GM11168 (cell line): ENCODE measurements around the gene MKS1.

Experiments used
- in situ Hi-C: fragments of 300-500 bp; cut with MboI; formaldehyde crosslinking; loops from one replicate; pipeline ENCODE4 v1.12.0; 2022; ENCODE audit warnings: low sequenced_read_pairs; ENCODE audit not compliant: unreplicated experiment

The MKS1 gene

DNA sequence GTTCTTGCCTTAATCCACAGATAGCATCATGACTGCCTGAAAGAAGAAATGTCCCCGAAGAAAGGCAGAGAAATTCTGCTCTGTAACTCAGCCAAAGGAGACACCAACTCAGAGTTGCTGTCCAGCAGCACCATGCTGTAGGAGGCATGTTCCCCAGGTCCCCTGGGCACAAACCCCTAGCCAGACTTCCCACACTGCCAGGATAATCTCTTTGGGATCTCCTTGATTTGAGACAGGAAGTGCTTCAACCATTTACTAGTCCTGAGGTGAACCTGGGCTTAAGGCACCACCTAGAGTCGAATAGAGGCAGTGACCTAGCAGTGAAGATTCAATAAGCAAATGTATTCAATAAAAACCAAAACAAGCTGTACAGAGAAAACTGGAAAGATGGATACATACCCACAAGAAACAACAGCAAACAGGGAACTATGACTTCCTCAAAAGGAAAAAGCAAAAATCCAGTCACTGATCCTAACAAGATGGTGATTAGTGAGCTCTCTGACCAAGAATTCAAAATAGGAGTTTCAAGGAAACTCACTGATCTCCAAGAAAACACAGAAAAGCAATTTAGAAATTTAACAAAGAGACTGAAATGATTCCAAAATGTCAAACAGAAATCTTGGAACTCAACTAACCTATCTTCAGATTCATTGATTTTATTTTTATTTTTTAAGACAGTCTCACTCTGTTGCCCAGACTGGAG, 46.5 kb downstream of the MKS1 start:
- in situ Hi-C loops, result no loop called here

DNA sequence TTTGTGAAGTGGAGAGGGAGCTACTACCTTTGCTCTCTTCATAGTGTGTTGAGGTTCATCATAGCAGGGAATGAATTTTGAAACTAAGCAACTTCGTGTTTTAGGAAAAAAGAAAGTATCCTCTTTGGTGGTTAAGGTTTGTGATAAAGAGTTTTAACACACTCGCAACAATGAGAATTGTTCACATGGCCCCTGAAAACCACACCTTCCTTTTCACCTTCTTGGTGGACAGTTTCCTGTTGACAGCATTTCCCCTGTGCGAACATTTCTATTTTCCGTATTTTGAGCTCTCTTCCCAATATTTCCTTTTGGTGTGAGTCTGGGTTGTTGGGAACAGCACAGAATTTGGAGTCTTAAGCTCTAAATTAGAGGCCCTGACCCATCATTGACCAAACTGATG, 48.4 kb downstream of the MKS1 start:
- in situ Hi-C loops, result no loop called here

DNA sequence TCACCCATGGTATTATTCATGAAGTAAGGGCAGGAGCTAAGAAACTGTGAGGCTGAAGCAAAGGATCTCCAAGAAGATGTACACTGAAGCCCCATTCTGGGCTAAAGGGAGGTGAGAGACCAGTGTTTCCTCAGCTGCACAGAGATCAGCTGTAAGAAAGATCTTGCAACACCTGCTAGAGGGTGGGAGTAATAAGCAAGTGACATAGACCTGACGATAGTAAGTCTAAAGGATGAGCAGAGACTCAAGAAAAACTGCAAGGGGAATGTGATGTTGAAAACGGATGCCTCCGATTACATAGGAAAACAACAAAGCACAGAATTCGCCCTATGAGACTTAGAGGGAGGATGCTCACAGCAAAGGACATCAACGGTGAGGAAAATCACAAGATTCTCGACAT, 52.4 kb downstream of the MKS1 start, which contains the start of gene OR4D2:
TSS of gene OR4D2 (plus strand) at position 301 of the 400 bp plus-strand sequence. CDS start 2,674 bp downstream, outside the sequence.
- in situ Hi-C loops, result no loop called here

- in situ Hi-C loops, result no loop called here
These were observed 53.1 kb downstream of the MKS1 start for GRCh38 chr17:58165981-58166380.

- in situ Hi-C loops, result no loop called here
These were observed 57.5 kb downstream of the MKS1 start for GRCh38 chr17:58161566-58161965.

GRCh38 chr17:58158181-58158580, 60.9 kb downstream of the MKS1 start:
- in situ Hi-C loops, result no loop called here

DNA sequence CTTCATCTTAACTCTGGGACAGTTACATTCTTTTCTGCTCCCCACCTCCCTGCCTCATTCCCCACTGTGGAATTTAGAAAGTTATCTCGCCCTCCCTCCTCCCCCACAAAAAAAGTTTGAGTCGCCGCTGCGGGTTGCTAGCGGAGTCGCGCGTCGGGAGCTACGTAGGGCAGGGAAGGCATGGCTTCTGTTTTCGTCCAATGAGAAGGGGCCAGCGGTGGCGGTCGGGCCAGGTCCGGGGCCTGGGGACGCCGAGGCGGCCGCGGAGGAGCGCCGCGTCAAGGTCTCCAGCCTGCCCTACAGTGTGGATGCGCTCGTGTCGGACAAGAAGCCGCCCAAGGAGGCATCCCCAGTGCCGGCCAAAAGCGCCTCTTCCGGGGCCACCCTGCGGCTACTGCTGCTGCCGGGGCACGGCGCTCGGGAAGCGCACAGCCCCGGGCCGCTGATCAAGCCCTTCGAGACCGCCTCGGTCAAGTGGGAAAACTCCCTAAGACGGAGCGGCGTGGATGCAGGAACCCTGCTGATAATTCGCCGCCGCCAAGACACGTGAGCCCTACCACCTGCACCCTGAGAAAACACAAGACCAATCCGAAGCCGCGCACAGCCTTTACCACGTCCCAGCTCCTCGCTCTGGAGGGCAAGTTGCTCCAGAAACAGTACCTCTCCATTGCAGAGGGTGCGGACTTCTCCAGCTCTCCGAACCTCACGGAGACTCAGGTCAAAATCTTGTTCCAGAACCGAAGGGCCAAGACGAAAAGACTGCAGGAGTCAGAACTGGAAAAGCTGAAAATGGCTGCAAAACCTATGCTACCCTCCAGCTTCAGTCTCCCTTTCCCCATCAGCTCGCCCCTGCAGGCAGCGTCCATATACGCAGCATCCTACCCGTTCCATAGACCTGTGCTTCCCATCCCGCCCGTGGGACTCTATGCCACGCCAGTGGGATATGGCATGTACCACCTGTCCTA, 61.9 kb downstream of the MKS1 start:
- in situ Hi-C loops, result no loop called here
